Measurements from ENCODE around the gene LPAR2.

The LPAR2 gene

DNA sequence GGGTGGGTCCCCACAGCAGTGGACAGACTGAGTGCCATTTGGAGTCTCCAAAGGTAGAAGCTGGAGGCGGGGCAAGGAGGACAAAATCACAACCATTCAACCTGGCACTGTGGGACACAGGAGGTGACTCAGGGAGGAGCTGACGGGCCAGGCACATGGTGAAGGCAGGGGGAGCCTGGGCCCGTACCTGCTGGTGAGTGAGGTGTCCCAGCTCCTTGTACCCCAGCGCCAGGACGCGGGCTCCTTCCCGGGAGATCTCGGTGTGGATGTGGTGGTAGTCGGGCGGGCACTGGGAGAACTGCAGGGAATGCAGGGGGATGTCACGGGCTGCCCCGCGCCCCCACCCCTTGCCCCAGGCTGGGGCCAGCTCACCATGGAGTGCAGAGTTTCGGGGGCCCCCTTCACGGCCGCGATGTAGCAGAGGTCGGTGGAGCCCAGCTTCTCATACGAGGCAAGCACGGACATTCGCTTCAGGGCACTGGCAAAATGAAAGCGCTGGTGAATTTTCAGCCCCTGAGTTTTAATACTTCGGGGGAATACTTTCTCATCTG, 25.7 kb upstream of the LPAR2 start:
- no peak for DNase-seq (ENCODE audit: low spot score)

DNA sequence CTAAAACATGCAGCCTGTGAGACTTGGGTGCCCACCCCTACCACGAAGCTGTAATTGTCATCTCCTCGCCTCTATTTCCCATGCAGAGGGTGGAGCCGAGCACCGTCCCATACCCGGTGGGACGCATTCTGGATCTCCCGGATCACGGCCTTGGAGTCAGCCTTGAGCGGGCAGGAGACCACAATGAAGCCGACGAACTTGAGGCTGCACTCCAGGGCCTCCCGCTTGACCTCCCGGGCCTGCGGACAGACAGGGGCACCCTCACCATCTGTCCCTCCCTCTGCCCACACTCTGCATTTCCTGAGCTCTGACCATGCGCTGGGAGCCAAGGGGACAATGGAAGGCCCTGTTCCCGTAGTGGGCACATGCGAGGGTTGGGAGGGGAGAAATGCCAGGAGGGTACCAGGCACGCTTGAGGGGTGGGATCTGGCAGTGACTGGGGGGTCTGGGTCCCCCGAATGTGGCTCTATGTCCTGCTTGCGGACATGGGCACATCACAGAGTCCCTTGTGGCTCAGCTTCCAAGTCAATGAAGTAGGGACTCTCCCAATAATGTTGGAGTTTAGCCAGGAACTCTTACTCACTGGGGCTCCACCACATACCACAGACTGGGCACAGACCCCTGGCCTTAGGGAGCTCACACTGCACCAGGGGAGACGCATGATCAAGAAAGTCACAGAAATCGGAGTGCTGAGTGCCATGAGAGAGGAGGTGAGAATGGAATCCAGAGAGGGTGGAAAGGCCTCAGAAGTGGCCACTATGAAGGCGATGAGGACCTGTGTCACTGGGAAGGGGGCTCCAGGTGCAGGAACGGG, 24.7 kb upstream of the LPAR2 start:
- no peak for DNase-seq (ENCODE audit: low spot score)

DNA sequence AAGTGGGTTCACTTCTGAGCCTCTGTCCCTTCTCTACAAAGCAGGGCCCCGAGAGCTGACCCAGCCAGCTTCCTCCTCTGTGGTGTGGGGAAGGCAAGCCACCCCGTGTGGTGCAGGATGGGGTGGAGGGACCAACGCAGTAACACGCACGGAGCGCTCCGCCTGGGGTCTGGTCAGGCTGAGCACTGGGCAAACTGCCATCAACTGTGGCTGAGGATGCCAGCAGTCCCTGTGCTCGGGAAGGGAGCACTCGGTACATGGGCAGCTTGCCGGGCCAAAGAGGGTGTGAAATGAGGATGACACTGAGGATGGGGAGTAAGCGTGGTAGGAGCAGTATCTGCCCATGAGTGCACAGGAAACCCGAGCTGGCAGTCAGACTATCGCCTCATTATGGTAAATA, 23.1 kb upstream of the LPAR2 start:
- DNase-seq (ENCODE audit: low spot score), result no peak

DNA sequence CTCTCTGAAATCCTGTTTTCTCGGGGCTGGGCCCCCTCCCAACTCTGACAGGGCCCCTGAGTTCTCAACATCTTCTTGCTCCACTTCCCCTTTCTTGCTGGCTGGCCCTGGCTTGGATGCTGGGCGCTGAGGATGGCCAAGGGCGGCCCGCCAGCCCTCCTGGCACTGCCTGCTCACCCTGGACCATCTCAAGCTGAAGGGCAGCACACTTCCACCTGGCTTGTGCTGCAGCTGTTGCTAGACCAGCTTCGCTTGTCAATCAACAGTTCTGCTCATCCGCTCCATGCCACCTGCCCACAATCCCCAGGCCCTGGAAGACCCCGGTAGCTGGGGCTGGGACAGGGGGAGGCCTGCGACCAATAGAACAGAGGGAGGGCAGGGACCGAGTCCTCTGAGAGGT, 22.3 kb upstream of the LPAR2 start:
- DNase-seq (ENCODE audit: low spot score), result no peak

DNA sequence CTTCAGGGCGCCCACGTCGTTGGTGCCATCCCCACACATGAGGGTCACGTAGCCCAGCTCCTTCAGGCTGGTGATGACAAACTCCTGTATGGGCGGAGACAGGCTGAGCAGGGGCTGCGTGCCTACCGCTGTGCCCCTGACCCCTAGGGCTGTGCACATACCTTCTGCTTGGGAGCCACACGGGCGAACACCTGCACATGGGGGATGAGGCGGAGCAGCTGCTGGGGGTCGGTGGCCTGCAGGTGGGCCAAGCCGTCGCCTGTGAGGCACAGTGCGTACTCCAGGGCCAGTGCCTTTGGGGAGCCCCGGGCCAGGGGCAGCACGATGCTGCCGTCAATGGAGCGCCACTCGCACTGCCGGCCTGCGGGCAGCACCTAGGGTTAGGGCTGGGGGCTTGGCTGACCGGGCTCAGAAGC, 21.6 kb upstream of the LPAR2 start:
- DNase-seq (ENCODE audit: low spot score), result no peak

DNA sequence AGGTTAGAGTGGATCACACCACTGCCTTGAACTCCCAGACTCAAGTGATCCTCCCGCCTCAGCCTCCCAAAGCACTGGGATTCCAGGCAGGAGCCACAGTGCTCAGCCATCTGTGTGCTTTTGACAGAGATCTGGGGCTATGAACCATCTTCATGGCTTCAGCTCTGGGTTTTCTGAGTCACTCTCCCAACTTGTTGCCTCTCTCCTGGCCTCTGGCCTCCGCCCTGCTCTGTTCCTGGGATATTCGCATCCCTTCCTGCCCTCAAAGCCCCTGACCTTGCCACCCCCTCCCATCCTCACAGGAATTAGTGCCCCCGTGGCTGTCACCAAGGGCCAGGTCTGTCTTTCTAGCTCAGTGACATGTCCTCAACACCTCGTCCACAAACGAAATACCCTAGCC, 21.1 kb upstream of the LPAR2 start:
- no peak for DNase-seq (ENCODE audit: low spot score)

DNA sequence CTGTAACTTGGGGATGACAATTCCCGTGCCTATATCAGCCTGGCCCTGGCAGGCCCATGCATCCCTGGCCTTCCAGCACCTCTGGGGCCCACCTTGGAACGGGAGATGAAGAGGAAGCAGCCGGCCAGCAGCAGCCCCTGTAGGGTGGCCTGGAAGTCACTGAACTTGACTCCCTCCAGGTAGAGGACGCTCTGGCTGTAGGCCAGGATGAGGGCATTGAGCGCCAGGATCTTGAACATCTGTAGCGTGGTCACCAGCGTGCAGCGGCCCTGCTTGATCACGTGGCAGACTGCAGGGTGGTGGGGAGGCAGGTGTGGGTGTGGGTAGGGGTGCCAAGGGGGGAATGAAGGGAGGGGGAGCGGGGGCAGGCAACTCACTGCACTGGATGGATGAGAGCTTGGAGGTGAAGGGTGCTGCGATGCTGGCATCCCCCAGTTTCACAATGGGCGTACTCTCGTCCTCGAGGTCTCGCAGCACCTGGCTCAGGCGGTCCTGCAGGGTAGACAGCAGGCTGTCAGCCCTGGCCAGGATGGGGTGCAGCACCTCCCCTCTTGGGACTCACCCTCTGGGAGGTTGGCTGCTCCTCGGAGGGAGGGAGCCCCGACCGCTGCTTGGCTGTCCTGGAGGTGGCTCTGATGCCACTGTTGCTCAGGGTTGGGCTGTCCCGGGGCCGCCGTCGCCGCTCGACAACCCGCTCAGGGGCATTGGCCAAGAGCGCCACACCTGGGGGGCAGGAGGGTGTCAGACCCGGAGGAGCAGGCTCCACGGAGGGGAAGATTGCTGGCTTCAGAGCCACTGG, 19.2 kb upstream of the LPAR2 start:
- DNase-seq (ENCODE audit: low spot score), result no peak

DNA sequence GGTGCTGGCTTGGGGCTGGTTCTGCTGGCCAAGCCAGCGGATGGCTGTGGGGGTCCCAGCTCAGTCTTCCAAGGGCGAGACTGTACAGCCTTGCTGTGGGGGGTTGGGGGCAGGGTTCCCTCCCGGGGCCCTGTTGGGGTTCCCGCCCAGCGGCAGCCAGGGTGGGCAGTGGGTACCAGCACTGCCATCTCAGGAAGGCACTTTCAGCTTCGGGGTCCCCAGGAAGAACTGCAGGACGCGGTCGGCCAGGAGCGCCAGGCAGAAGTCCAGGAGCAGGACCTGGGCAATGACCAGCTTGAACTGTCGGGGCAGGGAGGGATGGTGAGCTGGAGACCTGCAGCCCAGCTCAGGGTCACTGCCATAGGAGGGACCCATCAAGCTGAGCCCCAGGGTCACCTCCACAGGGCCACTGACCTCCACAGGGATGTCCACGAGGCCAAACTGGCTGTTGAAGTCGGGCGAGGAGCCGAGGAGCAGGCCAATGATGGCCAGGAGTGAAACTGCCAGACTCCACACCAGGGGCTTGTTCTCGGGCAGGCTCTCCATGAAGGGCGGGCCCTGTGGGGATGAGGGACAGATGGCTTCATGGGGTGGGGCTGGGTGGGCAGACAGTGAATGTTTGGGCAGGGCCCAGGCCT, 17.3 kb upstream of the LPAR2 start:
- no peak for DNase-seq (ENCODE audit: low spot score)

DNA sequence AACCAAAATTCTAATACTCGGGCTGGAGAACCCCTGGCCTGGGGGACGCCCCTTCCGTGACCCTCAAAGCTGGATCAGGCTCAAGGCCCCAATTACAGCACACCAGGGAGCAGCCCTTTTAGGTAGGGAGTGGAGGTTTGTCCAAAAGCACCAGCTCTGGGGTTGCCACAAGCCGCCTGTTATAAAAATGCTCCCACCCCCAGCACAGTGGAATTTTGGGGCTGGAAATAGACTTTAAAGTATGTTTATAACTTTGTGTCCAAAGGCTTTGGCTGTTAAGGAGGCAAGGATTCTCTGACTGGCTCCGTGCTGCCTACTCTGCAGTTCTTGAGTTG, 16.0 kb upstream of the LPAR2 start:
- DNase-seq (ENCODE audit: low spot score), result no peak

DNA sequence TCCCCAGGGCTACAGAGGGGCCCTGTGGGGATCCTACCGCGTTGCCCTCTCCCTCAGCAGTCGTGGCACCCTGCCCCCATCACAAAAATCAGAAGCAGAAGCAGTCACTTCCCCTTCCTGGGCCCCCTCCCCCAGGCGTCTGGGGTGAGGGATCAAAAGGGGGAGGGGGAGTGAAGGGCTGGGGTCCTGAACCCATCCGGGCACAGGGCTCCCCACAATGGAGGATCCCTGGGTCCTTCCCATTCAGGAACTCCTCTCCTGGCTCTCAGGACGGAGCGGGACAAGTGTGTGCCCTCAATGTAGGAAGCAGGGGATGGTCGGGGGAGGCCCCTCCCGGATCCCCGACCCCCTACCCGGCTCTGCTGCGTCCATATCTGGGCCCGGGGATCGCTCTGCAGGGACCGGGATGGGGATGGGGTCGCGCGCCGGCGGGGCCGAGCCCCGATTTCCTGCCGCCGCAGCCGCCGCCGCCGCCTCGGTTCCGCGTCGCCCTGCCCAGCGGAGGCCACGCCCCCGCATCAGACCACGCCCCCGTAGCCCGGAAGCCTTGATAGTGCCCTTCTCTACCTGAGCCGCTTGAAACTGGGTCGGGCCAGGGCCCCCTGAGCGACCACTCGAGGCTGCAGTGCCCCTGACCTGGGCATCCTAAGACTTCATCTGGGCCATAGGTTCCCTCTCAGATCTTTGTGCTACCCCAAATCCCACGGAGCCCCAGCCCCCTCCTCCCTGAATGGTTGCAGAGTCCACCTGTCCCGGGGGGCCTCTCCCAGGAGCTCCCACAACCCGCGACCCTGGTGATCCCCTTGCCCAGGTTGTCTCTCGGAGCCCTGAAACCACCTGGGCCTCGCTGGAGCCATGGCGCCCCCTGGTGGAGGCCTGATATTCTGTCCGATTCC, 15.4 kb upstream of the LPAR2 start, which contains the start of gene GMIP:
Gene GMIP (minus strand): TSS at position 500 of the 896 bp plus-strand sequence. CDS start 128 bp downstream, at position 372.
- DNase-seq (ENCODE audit: low spot score), result peak; percentile 88

DNA sequence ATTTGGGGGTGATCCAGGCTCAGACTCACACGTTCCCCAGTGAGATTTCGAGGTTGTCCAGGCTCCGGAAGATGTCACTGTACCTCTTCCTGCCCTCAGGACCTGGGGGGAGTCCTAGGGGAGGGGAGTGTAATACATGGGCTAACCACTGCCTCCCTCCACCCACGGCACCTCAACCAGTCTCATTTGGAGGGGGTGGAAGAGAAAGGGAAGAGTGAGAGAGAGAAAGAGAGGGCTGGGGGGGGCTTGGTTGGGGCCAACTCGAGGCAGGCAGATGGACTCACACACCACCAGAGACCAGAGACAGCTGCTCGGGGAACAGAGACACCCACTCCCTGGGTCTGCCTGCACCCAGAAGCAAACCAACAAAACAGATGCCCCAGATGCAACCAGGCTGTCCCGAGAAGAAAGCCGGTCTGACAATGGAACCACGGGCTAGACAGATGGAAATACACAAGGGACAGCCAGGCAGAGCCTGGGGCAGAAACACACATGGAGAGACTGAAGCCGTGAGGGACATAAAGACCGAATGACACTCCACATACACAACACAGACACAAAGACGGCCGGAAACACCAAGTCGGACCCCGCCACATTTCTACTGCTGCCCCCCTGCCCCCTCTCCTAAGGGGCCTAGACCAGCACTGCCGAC, 14.6 kb upstream of the LPAR2 start:
- peak; percentile 52 for DNase-seq (ENCODE audit: low spot score)

DNA sequence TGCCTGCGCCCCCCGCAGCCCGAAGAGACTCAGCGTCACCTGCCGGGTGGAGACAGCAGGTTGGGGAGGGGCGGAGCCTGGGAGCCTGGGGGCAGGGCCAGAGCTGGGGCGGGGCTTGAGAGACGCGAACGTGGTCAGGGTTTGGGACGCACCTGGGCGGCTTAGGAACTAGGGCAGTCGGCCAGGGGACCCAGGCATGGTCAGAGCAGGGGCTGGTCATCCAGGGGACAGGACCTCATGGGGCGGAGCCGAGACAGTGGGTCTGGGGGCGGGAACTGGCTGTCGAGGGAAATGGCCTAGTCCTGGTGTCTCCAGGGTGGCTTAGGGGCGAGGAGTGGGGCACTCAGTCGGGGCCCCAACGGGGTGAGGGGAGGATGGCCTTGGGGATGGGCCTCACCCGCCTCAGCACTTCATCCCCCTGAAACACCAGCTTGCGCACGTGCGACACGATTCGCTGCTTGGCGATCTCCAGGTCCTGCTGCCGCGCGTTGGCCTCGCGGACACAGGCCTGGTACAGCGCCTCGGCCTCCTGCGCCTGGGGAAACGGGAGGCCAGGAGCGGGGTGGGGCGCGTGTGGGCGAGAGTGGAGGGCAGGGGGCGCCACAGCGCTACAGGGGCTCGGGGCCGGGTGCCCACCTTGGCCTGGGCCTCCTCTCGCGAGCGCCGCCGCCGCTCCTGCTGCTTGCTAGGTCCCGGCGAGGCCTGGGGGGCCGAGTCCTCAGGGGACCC, 9.7 kb upstream of the LPAR2 start:
- no peak for DNase-seq (ENCODE audit: low spot score)

DNA sequence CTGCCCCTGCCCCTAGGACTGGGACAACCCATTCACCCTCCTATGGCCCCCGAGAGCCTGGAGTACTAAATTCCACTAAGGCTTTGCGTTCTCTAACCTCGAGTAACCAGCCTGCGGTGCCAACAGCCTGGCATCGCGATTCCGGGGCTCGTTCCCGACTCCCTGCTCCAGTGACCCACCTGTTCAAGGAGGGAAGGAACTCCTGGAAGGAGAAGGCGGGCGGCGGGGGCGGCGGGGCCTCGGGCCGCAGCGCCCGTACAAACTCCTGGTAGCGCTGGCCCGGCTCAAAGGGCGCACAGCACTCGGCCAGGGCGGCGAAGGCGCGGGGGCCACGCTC, 9.1 kb upstream of the LPAR2 start:
- no peak for DNase-seq (ENCODE audit: low spot score)

DNA sequence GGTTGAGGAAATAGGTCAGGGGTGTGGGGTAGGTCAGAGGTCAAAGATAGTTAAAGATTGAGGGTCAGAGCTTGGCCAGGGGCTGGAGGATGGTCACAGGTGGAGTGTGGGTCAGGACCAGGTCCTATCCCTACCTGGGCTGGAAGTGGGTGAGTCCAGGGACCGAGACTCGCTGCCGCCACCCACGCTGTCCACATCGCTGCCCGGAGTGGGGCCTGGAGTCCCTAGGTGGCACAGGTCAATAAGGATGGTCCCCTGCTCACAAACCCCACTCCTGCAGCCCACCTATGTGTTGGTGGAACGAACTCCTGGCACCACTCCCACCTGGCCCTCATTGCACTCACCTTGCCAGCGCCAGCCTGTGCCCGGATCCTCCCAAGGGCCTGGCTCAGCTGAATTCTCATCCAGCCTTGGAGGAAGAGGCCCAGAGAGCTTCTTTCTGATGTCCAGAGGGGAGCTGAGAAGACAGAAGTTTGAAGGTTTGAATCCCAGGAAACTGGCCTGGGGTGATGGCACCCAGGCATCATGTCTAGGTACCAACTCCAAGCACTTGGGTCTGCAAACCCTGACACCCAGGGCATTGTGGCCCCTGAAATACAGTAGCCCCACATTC, 8.7 kb upstream of the LPAR2 start:
- DNase-seq (ENCODE audit: low spot score), result no peak

DNA sequence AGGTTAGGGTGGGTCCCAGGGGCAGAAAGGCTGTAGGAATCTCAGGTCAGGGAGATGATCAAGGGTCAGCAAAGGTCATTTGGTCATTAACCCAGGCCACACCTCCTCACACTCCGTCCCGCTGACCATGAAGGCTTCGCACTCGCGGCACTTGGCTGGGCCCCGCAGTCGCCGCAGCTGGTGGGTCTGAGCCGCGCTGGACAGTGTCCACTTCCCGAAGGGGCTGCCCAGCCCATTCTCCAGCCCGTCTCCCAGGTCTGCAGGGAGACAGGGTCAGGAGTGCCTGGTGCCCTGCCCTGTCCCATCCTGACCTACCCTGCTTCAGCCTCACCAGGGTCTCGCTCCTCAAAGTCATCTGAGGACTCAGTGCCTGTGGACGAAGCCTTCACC, 7.3 kb upstream of the LPAR2 start:
- no peak for DNase-seq (ENCODE audit: low spot score)

DNA sequence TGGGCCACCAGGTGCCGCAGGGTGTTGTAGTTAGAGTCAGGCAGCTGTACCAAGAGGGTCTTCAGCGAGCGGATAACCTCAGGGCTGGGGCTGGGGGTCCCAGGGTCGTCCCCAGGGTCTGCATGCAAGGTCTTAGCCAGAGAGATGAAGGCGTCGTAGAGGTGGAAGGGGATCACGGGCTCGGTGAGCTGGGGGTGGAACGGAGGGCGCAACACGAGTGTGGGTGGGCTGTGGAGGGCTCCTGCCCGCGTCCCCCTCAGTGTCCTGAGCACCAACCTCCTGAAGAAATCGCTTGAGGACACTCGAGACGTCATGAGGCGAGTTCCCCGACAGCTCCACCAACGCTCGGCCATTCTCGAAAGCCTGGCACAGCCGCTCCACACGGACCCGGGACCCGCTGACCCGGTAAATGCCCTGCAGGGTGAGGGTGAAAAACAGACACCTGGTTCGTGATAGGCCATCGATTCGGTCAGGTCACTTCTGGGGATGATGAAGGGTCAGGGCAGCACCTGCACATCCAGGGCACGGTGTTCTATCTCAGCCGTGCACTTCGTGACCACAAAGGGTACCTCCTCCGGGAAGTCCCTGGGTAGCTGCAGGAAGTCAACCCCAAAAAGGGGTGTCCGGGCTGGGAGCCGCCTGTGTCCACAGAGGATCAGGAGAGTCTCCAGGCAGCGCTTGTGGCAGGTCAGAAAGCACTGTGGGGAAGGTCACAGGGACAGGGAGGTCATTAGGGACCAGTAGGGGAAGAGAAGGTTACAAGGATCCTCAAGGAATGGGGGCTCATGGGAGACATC, 6.7 kb upstream of the LPAR2 start:
- no peak for DNase-seq (ENCODE audit: low spot score)

DNA sequence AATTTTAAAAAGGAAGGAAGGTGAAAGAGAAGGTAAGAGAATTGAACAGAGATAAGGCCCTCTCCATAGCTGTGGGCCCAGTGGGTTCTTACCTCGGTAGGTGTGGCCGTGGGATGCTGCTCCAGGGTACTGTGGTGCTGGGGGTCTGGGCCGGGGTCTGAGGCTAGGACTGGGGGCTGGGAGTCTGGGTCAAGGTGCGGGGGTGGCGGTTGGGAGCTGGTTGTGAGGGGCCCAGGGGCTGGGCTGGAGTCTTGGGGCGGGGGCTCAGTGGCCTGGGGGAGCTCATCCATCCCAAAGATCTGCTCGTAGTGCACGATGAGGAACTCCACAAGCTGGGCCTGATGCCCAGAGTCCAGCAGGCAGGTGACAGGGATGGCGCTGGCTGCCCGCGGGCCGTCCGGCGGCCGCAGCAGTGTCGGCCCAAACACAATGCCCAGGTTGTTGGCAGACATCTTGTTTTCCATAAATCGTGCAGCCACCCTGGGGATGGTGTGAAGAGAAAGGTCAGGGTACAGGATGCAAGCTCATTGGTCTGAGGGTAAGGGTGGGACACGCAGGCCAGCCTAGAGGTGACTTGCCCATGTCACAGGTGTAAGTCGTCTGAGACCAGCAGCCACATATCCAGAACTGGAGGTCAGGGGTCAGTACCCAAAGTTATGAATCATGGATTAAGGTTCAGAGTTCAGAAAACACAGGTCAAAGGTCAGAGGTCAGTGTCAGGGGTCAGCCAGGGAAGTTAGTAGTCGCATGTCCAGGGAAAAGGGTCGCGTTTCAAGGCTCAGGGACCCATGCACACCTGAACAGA, 5.9 kb upstream of the LPAR2 start:
- DNase-seq (ENCODE audit: low spot score), result no peak

DNA sequence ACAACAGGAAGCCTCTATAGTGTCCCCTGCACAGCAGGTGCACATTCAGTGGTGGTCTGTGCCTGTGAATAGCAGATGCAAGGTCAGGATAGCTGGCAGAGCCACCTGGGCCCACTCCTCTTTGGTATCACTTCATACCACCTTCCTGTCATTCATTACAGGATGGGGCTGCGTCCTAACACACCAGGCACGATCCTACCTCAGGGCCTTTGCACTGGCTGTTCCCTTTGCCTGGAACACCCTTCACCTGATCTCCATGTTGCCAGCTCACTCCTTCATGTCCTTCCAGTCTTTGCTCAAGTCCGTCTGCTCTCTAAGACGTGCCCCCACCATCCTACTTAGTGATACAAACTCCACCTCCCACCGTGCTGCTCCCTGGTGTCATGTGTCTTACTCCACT, 4.6 kb upstream of the LPAR2 start:
- no peak for DNase-seq (ENCODE audit: low spot score)
